BJ (cell line): Measurements from ENCODE around the gene BLM. TPM values are rescaled to one million over a fixed set of nuclear protein-coding genes. Genes with fewer than 3 reads are reported as not detected.

Experiments used
- CTCF ChIA-PET: fragments of 350-600 bp; formaldehyde crosslinking; extraction: SDS; loops from one replicate; lab custom pipeline; 2021; ENCODE audit warnings: antibody characterized with exemption, inconsistent platforms; lab: Yijun Ruan, JAX
- POLR2A ChIA-PET: fragments of 300-600 bp; sonication (Branson Sonifier 250); formaldehyde crosslinking; extraction: SDS; loops from one replicate; lab custom pipeline; 2021; ENCODE audit warnings: antibody characterized with exemption; lab: Charles Lee
- DNase-seq: peaks from one replicate; pipeline ENCODE4 v3.0.0-alpha.2; 2011; ENCODE audit warnings: low read depth
- H3K27me3 ChIP-seq: 2 replicates; pipeline ENCODE4 v1.6.0; 2011; ENCODE audit warnings: low read length; ENCODE audit not compliant: control insufficient read depth, insufficient read depth
- H3K36me3 ChIP-seq: 2 replicates; pipeline ENCODE4 v1.5.1; 2011; ENCODE audit warnings: low read length; ENCODE audit not compliant: control insufficient read depth, insufficient read depth
- H3K4me3 ChIP-seq: 2 replicates; pipeline ENCODE4 v1.5.1; 2011; ENCODE audit warnings: low read depth, mild to moderate bottlenecking, control low read depth, low read length
- polyA plus RNA-seq: library from polyadenylated mRNA; depleted of rRNA; stranded (reverse); fragments of >200 nt; gene quantifications from 2 replicates; pipeline ENCODE4 v1.2.3, GENCODE V29; 2011
- TF ChIP-seq, protein P1 (sequence below): IDR thresholded peaks from 2 replicates; pipeline ENCODE4 v1.5.1; 2011; ENCODE audit warnings: low read depth, mild to moderate bottlenecking, control low read depth, inconsistent platforms, low read length, moderate library complexity; ENCODE audit not compliant: insufficient read depth

BLM gene
- polyA plus RNA-seq, 1 experiment: 1.3 TPM

DNA sequence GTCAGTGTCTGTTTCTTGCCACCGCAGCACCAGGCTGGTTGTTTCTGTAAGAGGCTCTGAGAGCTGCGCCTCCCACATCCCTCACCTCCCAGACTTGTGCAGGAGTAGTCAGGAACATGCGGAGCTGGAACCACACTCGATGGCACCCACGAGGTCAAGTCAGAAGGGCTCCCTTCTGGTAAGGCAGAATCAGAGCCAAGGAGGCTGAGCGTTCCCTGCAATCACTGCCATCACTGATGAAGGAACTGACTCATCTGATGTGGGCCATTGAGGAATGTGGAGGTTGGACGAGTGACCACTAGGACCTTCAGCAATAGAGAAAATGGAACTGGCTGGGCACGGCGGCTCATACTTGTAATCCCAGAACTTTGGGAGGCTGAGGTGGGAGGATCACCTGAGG lies 35.7 kb upstream of the BLM start:
- ChIA-PET POLR2A (no interaction called here), CTCF (interaction anchor here (0.7 to 1.7 kb wide), 4 partner anchors 12 to 204 kb away, joined by 4 to 5 read pairs (median 4); no protein-coding TSS in a partner anchor)
- TF ChIP-seq, protein P1, sequence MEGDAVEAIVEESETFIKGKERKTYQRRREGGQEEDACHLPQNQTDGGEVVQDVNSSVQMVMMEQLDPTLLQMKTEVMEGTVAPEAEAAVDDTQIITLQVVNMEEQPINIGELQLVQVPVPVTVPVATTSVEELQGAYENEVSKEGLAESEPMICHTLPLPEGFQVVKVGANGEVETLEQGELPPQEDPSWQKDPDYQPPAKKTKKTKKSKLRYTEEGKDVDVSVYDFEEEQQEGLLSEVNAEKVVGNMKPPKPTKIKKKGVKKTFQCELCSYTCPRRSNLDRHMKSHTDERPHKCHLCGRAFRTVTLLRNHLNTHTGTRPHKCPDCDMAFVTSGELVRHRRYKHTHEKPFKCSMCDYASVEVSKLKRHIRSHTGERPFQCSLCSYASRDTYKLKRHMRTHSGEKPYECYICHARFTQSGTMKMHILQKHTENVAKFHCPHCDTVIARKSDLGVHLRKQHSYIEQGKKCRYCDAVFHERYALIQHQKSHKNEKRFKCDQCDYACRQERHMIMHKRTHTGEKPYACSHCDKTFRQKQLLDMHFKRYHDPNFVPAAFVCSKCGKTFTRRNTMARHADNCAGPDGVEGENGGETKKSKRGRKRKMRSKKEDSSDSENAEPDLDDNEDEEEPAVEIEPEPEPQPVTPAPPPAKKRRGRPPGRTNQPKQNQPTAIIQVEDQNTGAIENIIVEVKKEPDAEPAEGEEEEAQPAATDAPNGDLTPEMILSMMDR: no peak
- no peak overlapping the region for H3K4me3 ChIP-seq
- H3K36me3 ChIP-seq: no peaks in the 10 kb centered on the region
- no peaks in the 10 kb centered on the region for H3K27me3 ChIP-seq
- peak; percentile 46 for DNase-seq

DNA sequence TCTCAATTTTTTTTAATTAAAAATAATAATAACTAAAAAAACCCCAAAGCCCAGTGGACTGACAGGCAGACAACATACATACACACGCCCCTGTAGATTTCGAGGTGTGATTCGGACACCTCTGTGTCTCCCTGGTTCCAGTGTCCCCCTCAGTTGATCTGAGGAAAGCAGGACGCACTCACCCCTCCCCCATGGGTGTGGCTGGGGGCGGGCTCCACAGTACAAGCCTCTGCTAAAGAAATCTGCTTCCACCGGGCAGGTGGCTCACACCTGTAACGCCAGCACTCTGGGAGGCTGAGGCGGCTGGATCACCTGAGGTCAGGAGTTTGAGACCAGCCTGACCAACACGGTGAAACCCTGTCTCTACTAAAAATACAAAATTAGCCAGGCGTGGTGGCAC lies 33.8 kb upstream of the BLM start:
- POLR2A ChIA-PET: no interaction called here
- CTCF ChIA-PET: interaction anchor here (0.6 to 4.0 kb wide), 3 partner anchors 8 to 35 kb away, joined by 3 to 17 read pairs (median 4); no protein-coding TSS in a partner anchor
- TF ChIP-seq, protein P1: no peak
- Histone ChIP-seq H3K36me3 (no peaks in the 10 kb centered on the region), H3K27me3 (no peaks in the 10 kb centered on the region), H3K4me3 (no peak overlapping the region)
- no peak for DNase-seq

- ChIA-PET CTCF (interaction anchor here (1.3 to 4.0 kb wide), 2 partner anchors 8 to 35 kb away, joined by 4 to 17 read pairs; no protein-coding TSS in a partner anchor), POLR2A (no interaction called here)
- DNase-seq: no peak
- TF ChIP-seq, protein P1: no peak
- Histone ChIP-seq H3K36me3 (no peaks in the 10 kb centered on the region), H3K27me3 (no peaks in the 10 kb centered on the region), H3K4me3 (no peak overlapping the region)
Measured at GRCh38 chr15:90683876-90684275, 33.3 kb upstream of the BLM start.

DNA sequence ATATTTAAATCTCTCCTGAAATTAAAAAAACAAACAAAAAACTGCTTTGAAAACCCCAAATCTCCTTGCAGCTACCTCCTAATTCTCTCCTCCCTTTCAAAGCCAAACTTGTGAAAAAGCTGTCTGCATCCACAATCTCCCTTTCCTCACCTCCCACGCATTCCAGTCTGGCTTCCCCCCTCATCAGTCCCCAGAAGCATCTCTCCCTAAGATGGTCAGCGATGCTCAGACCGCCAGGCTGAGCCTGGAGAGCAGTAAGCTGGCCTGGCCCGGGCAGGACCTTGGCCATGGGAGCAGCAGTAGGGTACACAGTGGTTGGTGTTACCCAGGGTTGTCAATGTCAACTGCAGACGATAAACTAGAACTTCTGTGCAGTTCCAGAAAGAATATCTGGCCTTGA lies 32.9 kb upstream of the BLM start:
- Histone ChIP-seq H3K36me3 (no peaks in the 10 kb centered on the region), H3K4me3 (no peak overlapping the region), H3K27me3 (no peaks in the 10 kb centered on the region)
- no peak for DNase-seq
- ChIA-PET POLR2A (no interaction called here), CTCF (interaction anchor here (0.8 to 4.0 kb wide), 3 partner anchors 9 to 364 kb away, joined by 3 to 17 read pairs (median 4); no protein-coding TSS in a partner anchor)
- TF ChIP-seq, protein P1: no peak

DNA sequence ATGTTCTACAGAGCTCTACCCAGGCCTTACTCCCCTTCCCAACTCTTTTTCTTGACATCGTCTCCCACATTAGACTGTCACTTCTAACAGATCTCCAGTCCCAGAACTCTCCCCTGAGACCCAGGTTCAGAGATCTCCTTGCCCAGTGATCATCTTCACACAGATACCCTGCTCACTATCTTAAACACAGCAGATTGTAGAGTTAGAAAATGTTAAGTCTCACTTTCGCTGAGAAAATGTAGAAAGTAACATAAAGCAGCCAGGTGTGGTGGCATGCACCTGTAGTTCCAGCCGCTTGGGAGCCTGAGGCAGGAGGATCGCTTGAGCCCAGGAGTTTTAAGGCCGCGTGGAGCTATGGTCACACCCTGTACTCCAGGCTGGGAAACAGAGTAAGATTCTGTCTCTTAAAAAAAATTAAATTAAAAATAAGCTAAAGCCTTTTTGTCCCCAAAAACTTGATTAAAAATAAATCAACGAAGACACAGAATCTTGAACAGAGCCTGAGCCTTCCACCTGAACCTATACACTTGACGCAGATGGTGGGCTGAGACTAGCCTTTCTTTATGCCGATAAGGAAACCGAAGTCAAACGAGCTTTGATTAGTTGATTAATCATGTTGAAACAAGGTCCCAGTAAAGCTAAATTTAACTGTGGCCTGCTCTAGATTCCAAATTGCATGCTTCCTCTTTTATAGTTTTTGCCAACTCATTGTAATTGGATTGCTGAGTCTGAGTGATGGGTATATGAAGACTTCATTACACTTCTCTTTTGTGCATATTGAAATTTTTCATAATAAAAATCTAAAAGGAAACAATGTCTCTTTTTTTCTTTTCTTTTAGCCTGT lies 31.3 kb upstream of the BLM start:
- no peaks in the 10 kb centered on the region for H3K36me3 ChIP-seq
- TF ChIP-seq, protein P1: no peak
- DNase-seq: no peak
- ChIA-PET CTCF (interaction anchor here (1.0 to 4.0 kb wide), 3 partner anchors 37 to 366 kb away, joined by 3 to 17 read pairs (median 3); no protein-coding TSS in a partner anchor), POLR2A (no interaction called here)
- no peaks in the 10 kb centered on the region for H3K27me3 ChIP-seq
- no peak overlapping the region for H3K4me3 ChIP-seq
